GM06990 (cell line): Measurements from ENCODE around the gene NRCAM.

Source experiments
- DNase-seq: peaks from one replicate; pipeline ENCODE4 v3.0.0-alpha.2; 2011; ENCODE audit not compliant: insufficient read length; ENCODE audit errors: extremely low read depth
- H3K27me3 ChIP-seq: replicated peaks from 2 replicates; pipeline ENCODE4 v1.6.0; 2011; ENCODE audit warnings: low read length; ENCODE audit not compliant: control insufficient read depth, insufficient read depth
- H3K36me3 ChIP-seq: 2 replicates; pipeline ENCODE4 v1.5.1; 2011; ENCODE audit warnings: low read length; ENCODE audit not compliant: control insufficient read depth, insufficient read depth
- H3K4me3 ChIP-seq: replicated peaks from 2 replicates; pipeline ENCODE4 v1.5.1; 2011; ENCODE audit warnings: low read depth, mild to moderate bottlenecking, control low read depth, low read length
- TF ChIP-seq, protein P1 (sequence below): IDR thresholded peaks from 2 replicates; pipeline ENCODE4 v1.5.1; 2011; ENCODE audit warnings: low read length, control low read depth, mild to moderate bottlenecking, inconsistent platforms; ENCODE audit not compliant: insufficient read depth, poor library complexity, severe bottlenecking

NRCAM gene

DNA sequence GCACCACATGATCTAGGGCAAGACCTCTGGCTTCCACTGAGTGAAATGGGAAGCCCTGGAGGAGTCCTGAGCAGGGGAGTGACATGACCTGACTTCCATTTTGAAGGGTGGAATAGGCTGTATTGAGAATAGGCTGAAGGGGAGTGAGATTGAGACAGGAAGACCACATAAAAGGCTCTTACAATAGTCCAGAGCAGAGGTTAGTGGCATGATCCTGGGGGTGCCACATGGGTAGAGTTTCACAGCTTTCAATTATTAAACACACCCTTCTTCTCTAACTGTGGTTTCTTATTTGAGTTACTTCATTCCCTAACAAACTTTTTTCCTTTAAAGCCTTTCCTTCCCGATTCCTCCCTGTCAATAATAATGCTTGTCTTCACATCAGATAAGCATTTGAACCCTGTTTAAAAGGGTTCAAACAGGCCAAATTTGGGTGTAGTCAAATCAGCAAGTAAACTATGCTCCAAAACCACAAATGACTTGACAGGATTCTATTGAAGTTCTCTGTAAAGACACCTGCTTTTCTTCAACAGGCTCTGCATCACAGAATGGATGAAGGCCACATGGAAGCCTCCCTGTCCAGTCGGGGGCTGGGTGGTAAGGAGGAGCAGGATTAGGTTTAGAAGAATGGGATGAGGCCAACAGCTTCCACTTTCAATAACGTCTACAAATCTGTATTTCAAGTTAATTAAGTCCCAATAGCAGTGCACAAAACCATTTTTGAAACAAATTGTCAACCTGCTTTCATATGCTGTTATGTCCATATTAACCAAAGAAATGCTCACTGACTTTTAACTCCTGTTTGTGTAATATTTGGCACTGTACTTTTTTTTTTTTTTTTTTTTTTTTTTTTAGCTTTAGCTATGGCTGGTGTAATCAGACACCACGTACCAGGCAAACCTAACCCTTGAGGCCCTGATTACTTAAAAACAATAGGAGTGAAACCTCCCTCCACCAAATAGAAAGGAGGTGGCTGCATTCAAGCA, 131.9 kb downstream of the NRCAM start:
- Histone ChIP-seq H3K4me3 (no peak overlapping the region), H3K36me3 (no peaks in the 10 kb centered on the region), H3K27me3 (no peaks in the 10 kb centered on the region)
- TF ChIP-seq, protein P1, sequence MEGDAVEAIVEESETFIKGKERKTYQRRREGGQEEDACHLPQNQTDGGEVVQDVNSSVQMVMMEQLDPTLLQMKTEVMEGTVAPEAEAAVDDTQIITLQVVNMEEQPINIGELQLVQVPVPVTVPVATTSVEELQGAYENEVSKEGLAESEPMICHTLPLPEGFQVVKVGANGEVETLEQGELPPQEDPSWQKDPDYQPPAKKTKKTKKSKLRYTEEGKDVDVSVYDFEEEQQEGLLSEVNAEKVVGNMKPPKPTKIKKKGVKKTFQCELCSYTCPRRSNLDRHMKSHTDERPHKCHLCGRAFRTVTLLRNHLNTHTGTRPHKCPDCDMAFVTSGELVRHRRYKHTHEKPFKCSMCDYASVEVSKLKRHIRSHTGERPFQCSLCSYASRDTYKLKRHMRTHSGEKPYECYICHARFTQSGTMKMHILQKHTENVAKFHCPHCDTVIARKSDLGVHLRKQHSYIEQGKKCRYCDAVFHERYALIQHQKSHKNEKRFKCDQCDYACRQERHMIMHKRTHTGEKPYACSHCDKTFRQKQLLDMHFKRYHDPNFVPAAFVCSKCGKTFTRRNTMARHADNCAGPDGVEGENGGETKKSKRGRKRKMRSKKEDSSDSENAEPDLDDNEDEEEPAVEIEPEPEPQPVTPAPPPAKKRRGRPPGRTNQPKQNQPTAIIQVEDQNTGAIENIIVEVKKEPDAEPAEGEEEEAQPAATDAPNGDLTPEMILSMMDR, result no peak
- DNase-seq, result no peak

DNA sequence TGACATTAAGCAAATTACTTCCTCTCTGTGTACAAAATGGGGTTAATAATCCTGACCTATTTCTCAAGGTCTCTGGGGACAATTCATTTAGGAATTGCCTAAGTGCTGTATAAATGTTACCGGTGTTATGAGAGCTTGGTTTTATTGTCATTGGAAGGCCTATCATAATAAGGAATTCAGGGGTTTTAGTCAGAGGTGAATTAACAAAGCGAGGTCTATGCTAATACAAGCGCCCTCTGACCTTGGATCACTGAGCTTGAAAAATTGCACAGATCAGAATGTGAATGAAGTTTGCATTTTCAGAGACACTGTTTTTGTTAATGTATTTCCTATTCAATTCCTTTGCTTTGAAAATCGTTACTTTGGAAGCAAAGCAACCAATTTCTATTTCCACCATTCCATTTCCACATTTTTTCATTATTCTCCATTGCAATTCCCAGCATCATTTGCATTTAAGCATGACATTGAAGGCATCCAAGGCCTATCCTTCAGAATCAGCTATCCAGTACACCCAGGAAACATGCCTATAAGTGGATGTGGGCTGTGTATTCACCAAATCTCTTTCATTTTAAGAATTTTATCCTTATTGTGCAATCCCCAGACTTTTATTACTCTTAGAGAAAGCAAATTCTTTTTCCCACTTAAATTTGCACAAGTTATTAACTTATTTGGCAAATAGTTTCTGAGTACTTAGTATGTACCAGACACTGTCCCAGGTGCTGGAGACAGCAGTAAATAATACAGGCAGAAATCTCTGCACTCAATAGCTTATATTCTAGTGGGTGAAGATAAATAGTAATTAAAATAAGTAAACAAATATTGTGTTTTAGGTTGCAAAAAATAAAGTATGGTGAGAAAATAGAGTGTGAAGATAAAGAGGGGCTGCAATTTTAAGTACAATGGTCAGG, 133.1 kb downstream of the NRCAM start:
- Histone ChIP-seq H3K27me3 (no peaks in the 10 kb centered on the region), H3K36me3 (no peaks in the 10 kb centered on the region), H3K4me3 (no peak overlapping the region)
- TF ChIP-seq, protein P1, result no peak
- DNase-seq, result no peak

DNA sequence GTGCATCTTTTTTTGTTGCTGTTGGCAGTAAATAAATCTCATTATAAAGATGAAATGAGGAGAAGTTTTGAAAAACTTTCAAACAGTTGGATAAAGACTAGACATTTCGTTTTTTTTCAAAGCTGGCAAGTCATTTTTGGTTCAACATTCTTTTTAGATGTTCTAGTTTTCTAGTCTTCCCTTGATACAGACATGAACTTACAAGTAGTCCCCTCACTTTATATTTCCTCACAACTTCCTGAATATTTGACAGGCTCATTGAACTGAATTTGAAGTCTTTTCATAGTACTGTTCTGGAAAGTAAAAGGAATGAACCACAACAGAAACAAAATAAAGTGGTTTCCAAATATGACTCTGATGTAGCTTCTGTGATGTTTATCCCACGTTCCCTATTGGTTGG, 134.2 kb downstream of the NRCAM start:
- no peak for DNase-seq
- Histone ChIP-seq H3K36me3 (no peaks in the 10 kb centered on the region), H3K4me3 (no peak overlapping the region), H3K27me3 (no peaks in the 10 kb centered on the region)
- TF ChIP-seq, protein P1, result no peak

DNA sequence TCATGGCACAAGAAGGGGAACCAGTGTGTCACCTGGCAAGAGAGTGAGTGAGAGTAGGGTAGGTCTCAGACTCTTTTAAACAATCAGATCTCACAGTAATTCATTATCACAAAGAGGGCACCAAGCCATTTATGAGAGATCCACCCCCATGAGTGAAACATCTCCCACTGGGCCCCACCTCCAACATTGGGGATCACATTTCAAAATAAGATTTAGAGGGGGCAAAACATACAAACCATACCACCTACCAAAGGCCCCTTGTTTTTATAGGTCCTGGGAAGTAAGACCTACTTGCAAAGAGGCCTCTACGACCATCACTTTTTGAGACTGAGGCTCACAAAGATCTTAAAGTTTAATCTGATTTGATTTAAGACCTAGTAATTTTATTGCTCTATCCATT, 134.9 kb downstream of the NRCAM start:
- Histone ChIP-seq H3K27me3 (no peaks in the 10 kb centered on the region), H3K4me3 (no peak overlapping the region)

DNA sequence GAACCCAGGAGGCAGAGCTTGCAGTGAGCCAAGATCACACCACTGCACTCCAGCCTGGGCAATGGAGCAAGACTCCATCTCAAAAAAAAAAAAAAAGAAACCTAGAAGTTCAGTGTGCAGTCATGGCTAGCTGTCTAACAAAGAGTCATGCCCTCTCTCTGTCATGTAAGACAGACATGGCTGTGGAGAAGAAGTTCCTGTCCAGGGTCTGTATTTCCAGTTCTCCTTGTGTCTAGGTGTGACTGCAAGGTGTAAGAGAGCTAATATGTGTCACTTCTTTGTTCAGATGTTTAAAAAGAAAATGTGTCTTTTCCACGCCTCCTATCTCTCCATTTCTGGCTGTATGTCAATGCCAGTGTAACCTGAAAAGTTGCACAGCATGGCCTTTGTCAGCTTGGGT, 139.5 kb downstream of the NRCAM start:
- no peak for DNase-seq
- TF ChIP-seq, protein P1, result no peak
- no peaks in the 10 kb centered on the region for H3K27me3 ChIP-seq
- H3K36me3 ChIP-seq, result no peaks in the 10 kb centered on the region
- no peak overlapping the region for H3K4me3 ChIP-seq

More for the DNA sequence above, 134.9 kb downstream of the NRCAM start:
- no peaks in the 10 kb centered on the region for H3K36me3 ChIP-seq
- TF ChIP-seq, protein P1, result no peak
- DNase-seq, result no peak
